Activated CD8-positive, alpha-beta T cell treated with anti-CD3 and anti-CD28 coated beads for 36 hours (primary cell): ENCODE measurements around the gene SOX18. TPM values are rescaled to one million over a fixed set of nuclear protein-coding genes. Genes with fewer than 3 reads are reported as not detected.

Experiments
- ATAC-seq: fragments of 200-7000 bp; cut with Tn5 transposase; one replicate; pipeline ENCODE4 v1.10.0; 2021; ENCODE audit warnings: mild to moderate bottlenecking, moderate library complexity
- CTCF ChIA-PET: fragments of 350-600 bp; sonication (Branson Sonifier 250); formaldehyde crosslinking; loops from one replicate; lab custom pipeline; 2021; ENCODE audit warnings: antibody characterized with exemption; lab: Charles Lee
- POLR2A ChIA-PET: fragments of 350-600 bp; sonication (Branson Sonifier 250); formaldehyde crosslinking; loops from one replicate; lab custom pipeline; 2021; ENCODE audit warnings: antibody characterized with exemption; lab: Charles Lee
- DNase-seq: peaks from one replicate; pipeline ENCODE4 v3.0.0-alpha.2; 2020
- H3K27ac Mint-ChIP-seq: one replicate; pipeline ENCODE4 v1.8.0; 2021; ENCODE audit warnings: mild to moderate bottlenecking, mixed read lengths
- H3K27me3 Mint-ChIP-seq: one replicate; pipeline ENCODE4 v1.8.0; 2021; ENCODE audit warnings: mixed read lengths
- H3K36me3 Mint-ChIP-seq: one replicate; pipeline ENCODE4 v1.8.0; 2021; ENCODE audit warnings: low read depth, mixed read lengths
- H3K4me1 Mint-ChIP-seq: one replicate; pipeline ENCODE4 v1.8.0; 2021; ENCODE audit warnings: low read depth, mixed read lengths
- H3K4me3 Mint-ChIP-seq: one replicate; pipeline ENCODE4 v1.8.0; 2021; ENCODE audit warnings: mild to moderate bottlenecking, moderate library complexity, mixed read lengths
- H3K9me3 Mint-ChIP-seq: one replicate; pipeline ENCODE4 v1.8.0; 2021; ENCODE audit warnings: mixed read lengths
- CTCF ChIP-seq: fragments of 200-600 bp; IDR thresholded peaks from one replicate; pipeline ENCODE4 v1.8.0; 2022; ENCODE audit warnings: antibody characterized with exemption, mild to moderate bottlenecking
- intact Hi-C: fragments of 100-400 bp; cut with micrococcal nuclease; formaldehyde crosslinking; loops from one replicate; pipeline ENCODE4 v1.10.0; 2022
- total RNA-seq, 2 experiments: library from RNA; stranded (reverse); gene quantifications; one replicate each; pipeline ENCODE4 v1.2.3, GENCODE V29; 2021

SOX18 gene
- total RNA-seq, 2 experiments from 2014 or later, result not detected

DNA sequence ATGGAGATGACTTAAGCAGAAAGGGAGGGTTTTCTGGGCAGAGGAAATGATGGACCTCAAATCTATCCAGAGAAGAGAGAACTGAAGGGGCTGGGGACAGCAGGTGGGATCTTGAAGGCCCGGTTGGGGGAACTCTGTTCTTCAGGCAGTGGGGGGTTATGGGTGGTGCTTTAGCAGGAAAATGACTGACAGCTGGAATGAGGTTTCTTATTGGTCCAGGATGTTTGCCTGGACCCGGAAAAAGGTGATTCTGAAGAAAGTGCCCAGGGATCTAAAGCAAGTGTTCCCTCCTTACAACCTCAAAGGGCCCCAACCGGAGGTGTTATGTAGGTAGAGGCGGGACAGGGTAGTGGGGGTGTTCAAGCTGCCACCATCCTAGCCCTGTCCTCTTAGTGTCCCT lies 46.0 kb upstream of the SOX18 start:
- intact Hi-C loops, result no loop called here
- ChIA-PET POLR2A (no interaction called here), CTCF (interaction anchor here (1.3 to 2.5 kb wide), 2 partner anchors 11 to 25 kb away, joined by 3 to 8 read pairs; partner anchors contain the start of gene LKAAEAR1)
- Mint-ChIP-seq H3K4me3 (no peak overlapping the region), H3K9me3 (peaks cover 2% of the 10 kb centered on the region), H3K27ac (no peak overlapping the region), H3K27me3 (no peaks in the 10 kb centered on the region), H3K36me3 (peaks cover 2% of the 10 kb centered on the region), H3K4me1 (peaks cover 4% of the 10 kb centered on the region)
- DNase-seq (no peak), ATAC-seq (no peak)
- TF ChIP-seq CTCF, result no peak

GRCh38 chr20:64093013-64093503 lies 43.6 kb upstream of the SOX18 start:
- DNase-seq, result no peak
- POLR2A ChIA-PET, result no interaction called here
- Mint-ChIP-seq H3K27ac (no peak overlapping the region), H3K9me3 (peaks cover 2% of the 10 kb centered on the region), H3K36me3 (peaks cover 2% of the 10 kb centered on the region), H3K4me1 (no peaks in the 10 kb centered on the region), H3K4me3 (no peak overlapping the region), H3K27me3 (no peaks in the 10 kb centered on the region)
- intact Hi-C loops, result no loop called here
- no peak for TF ChIP-seq CTCF
- CTCF ChIA-PET, result interaction anchor here (1.1 kb wide), 1 partner anchor 8 kb away, joined by 3 read pairs; no protein-coding TSS in a partner anchor
- ATAC-seq, result no peak

- peaks cover 2% of the 10 kb centered on the region for H3K36me3 Mint-ChIP-seq
- no peak for ATAC-seq
- peaks cover 2% of the 10 kb centered on the region for H3K9me3 Mint-ChIP-seq
- H3K27me3 Mint-ChIP-seq, result no peaks in the 10 kb centered on the region
- no peaks in the 10 kb centered on the region for H3K4me1 Mint-ChIP-seq
- no peak overlapping the region for H3K4me3 Mint-ChIP-seq
- no peak overlapping the region for H3K27ac Mint-ChIP-seq
- ChIA-PET CTCF (interaction anchor here (1.1 kb wide), 1 partner anchor 9 kb away, joined by 3 read pairs; no protein-coding TSS in a partner anchor), POLR2A (no interaction called here)
- intact Hi-C loops, result no loop called here
- no peak for TF ChIP-seq CTCF
- DNase-seq, result no peak
Observed at GRCh38 chr20:64092258-64093012, 43.0 kb upstream of the SOX18 start.

GRCh38 chr20:64091770-64092169 lies 42.3 kb upstream of the SOX18 start:
- TF ChIP-seq CTCF, result no peak
- intact Hi-C loops, result no loop called here
- Mint-ChIP-seq H3K4me1 (no peaks in the 10 kb centered on the region), H3K9me3 (peaks cover under 1% of the 10 kb centered on the region), H3K4me3 (no peak overlapping the region), H3K27me3 (no peaks in the 10 kb centered on the region), H3K27ac (no peak overlapping the region), H3K36me3 (peaks cover under 1% of the 10 kb centered on the region)
- ChIA-PET POLR2A (no interaction called here), CTCF (interaction anchor here (1.2 kb wide), 1 partner anchor 10 kb away, joined by 3 read pairs; no protein-coding TSS in a partner anchor)
- DNase-seq (no peak), ATAC-seq (no peak)

GRCh38 chr20:64091340-64091739 lies 41.9 kb upstream of the SOX18 start:
- H3K4me1 Mint-ChIP-seq, result no peaks in the 10 kb centered on the region
- no peaks in the 10 kb centered on the region for H3K36me3 Mint-ChIP-seq
- ChIA-PET POLR2A (no interaction called here), CTCF (interaction anchor here (1.2 kb wide), 1 partner anchor 10 kb away, joined by 3 read pairs; no protein-coding TSS in a partner anchor)
- H3K27ac Mint-ChIP-seq, result no peak overlapping the region
- ATAC-seq, result no peak
- no peak for DNase-seq
- no peaks in the 10 kb centered on the region for H3K9me3 Mint-ChIP-seq
- intact Hi-C loops, result no loop called here
- no peak for TF ChIP-seq CTCF
- H3K4me3 Mint-ChIP-seq, result no peak overlapping the region
- no peaks in the 10 kb centered on the region for H3K27me3 Mint-ChIP-seq
